ENCODE measurements around the gene CHD9NB. TPM values are rescaled to one million over a fixed set of nuclear protein-coding genes. Genes with fewer than 3 reads are reported as not detected.
A peak's percentile ranks its signal among the peaks of the same experiment; 100 is the strongest.

The CHD9NB gene
- total and polyA plus RNA-seq, 9 of the 15 experiments (the other 6 are each of a cell fraction or from before 2014, with no cell fraction given), result 0.06 to 0.10 (median 0.07) TPM; not detected in 6

- H3K9ac ChIP-seq (ENCODE audit: insufficient read depth in 1 of 2, low read depth in 2 of 2, low read length in 2 of 2), result no peak overlapping the region
- H4K20me1 ChIP-seq (replicated peaks; ENCODE audit: control insufficient read depth, insufficient read depth, low read length), result no peaks in the 10 kb centered on the region; the same call in 1 of the 2 replicates
- H3K27me3 ChIP-seq (ENCODE audit: control insufficient read depth in 2 of 2, insufficient read depth in 2 of 2, low read length in 2 of 2), result no peaks in the 10 kb centered on the region
- ChIA-PET POLR2A (interaction anchor here (0.6 to 0.7 kb wide), 2 partner anchors 10 to 659 kb away, joined by 3 read pairs; no protein-coding TSS in a partner anchor), CTCF (ENCODE audit: low intra/inter-chr PET ratio) (no interaction called here)
- H3K27ac ChIP-seq (ENCODE audit: extremely low read depth, low read depth, low read length), result no peak overlapping the region
- WGBS (ENCODE audit: insufficient coverage, low coverage, missing lambda C conversion rate), result 84% methylated on average over 4 of the region's 4 CpGs
- intact Hi-C loops (cut with micrococcal nuclease) (no loop called here), in situ Hi-C loops (cut with MboI) (no loop called here)
- H3K79me2 ChIP-seq (ENCODE audit: control insufficient read depth, insufficient read depth, low read length), result peaks cover 80% of the 10 kb centered on the region
- no peak overlapping the region for H3K4me3 ChIP-seq
- DNase-seq (ENCODE audit: extremely low read depth in 1 of 4, low spot score in 3 of 4), result no peak
- H3K4me1 ChIP-seq (replicated peaks in 1 of 2; ENCODE audit: control insufficient read depth in 2 of 2, insufficient read depth in 2 of 2, low read length in 2 of 2), result peaks cover 28 to 38% of the 10 kb centered on the region in 2 experiments
- H2AFZ ChIP-seq (ENCODE audit: low read depth, low read length), result no peak overlapping the region
- no peak for FAIRE-seq
- no peaks in the 10 kb centered on the region for H3K9me1 ChIP-seq (ENCODE audit: control insufficient read depth, insufficient read depth, low read length)
- no peaks in the 10 kb centered on the region for H3K9me3 ChIP-seq (replicated peaks; ENCODE audit: control insufficient read depth, insufficient read depth, low read depth, low read length)
- peaks cover 16% of the 10 kb centered on the region for H3K36me3 ChIP-seq (ENCODE audit: control insufficient read depth, insufficient read depth, low read length)
- no peak for ATAC-seq
- BruUV-seq (replicated peaks), result no TSS peak
- TF ChIP-seq THRB (CRISPR knock-in tag; conservative IDR thresholded peaks at IDR 0.05) (no peak), HDAC1 (IDR thresholded peaks at IDR 0.05) (0 out of 4 replicates have a peak, but pooled peaks of 1 of the 2 experiments have one; percentile 14)
- H3K4me2 ChIP-seq (ENCODE audit: insufficient read depth, low read length), result no peak overlapping the region
Measured at GRCh38 chr16:53097190-53097589, 44.5 kb upstream of the CHD9NB start.

- no peak overlapping the region for H3K4me3 ChIP-seq
- H4K20me1 ChIP-seq (replicated peaks; ENCODE audit: control insufficient read depth, insufficient read depth, low read length), result no peaks in the 10 kb centered on the region; the same call in 1 of the 2 replicates
- H3K9me3 ChIP-seq (replicated peaks; ENCODE audit: control insufficient read depth, insufficient read depth, low read depth, low read length), result no peaks in the 10 kb centered on the region
- DNase-seq (ENCODE audit: extremely low read depth in 1 of 4, low spot score in 3 of 4) (peak; percentile 53 to 78 (median 59)), FAIRE-seq (peak; percentile 86), ATAC-seq (peak; percentile 82)
- 8% methylated on average over 8 of the region's 10 CpGs for WGBS (ENCODE audit: insufficient coverage, low coverage, missing lambda C conversion rate)
- CTCF ChIA-PET (ENCODE audit: low intra/inter-chr PET ratio), result no interaction called here
- BruUV-seq (replicated peaks), result no TSS peak
- H2AFZ ChIP-seq (ENCODE audit: low read depth, low read length), result peak overlapping the region; percentile 22; the same call in 1 of the 2 replicates
- H3K4me2 ChIP-seq (ENCODE audit: insufficient read depth, low read length), result peak overlapping the region; percentile 61
- peak overlapping the region; percentile 68 for H3K27ac ChIP-seq (ENCODE audit: extremely low read depth, low read depth, low read length)
- intact Hi-C loops (cut with micrococcal nuclease) (no loop called here), in situ Hi-C loops (cut with MboI) (no loop called here)
- H3K9ac ChIP-seq (ENCODE audit: insufficient read depth in 1 of 2, low read depth in 2 of 2, low read length in 2 of 2), result peak overlapping the region; percentile 33 to 81
- POLR2A ChIA-PET, result no interaction called here
- H3K36me3 ChIP-seq (ENCODE audit: control insufficient read depth, insufficient read depth, low read length), result peaks cover 22% of the 10 kb centered on the region; the same call in 2 of the 3 replicates
- H3K79me2 ChIP-seq (ENCODE audit: control insufficient read depth, insufficient read depth, low read length), result peaks cover 74% of the 10 kb centered on the region
- no peaks in the 10 kb centered on the region for H3K9me1 ChIP-seq (ENCODE audit: control insufficient read depth, insufficient read depth, low read length)
- peaks cover 20 to 30% of the 10 kb centered on the region in 2 experiments for H3K4me1 ChIP-seq (replicated peaks in 1 of 2; ENCODE audit: control insufficient read depth in 2 of 2, insufficient read depth in 2 of 2, low read length in 2 of 2)
- H3K27me3 ChIP-seq (ENCODE audit: control insufficient read depth in 2 of 2, insufficient read depth in 2 of 2, low read length in 2 of 2), result no peaks in the 10 kb centered on the region
- TF ChIP-seq ZEB2 (IDR thresholded peaks at IDR 0.05) (peak; percentile 81; the same call in 1 of the 2 replicates), MAX (CRISPR knock-in tag; IDR thresholded peaks at IDR 0.05) (peak; percentile 90), KDM1A (IDR thresholded peaks at IDR 0.05) (peak in 1 of 2 experiments; percentile 26; a peak in 1 of 4 replicates), MAFK (IDR thresholded peaks at IDR 0.05; ENCODE audit: low read length) (peak; percentile 45), FOXA3 (CRISPR knock-in tag; conservative IDR thresholded peaks at IDR 0.05 in 1 of 2, IDR thresholded peaks at IDR 0.05 in 1 of 2) (0 out of 4 replicates have a peak, but pooled peaks of 1 of the 2 experiments have one; percentile 28), TFAP4 (CRISPR knock-in tag; IDR thresholded peaks at IDR 0.05; ENCODE audit: borderline replicate concordance) (peak; percentile 81), JUND (IDR thresholded peaks at IDR 0.05; ENCODE audit: borderline replicate concordance, low read depth, low read length) (no peak), JUND (tag; IDR thresholded peaks at IDR 0.05; ENCODE audit: borderline replicate concordance, low read depth, low read length) (no peak), NFIC (IDR thresholded peaks at IDR 0.05) (peak; percentile 26; the same call in 1 of the 2 replicates), KLF6 (CRISPR knock-in tag; IDR thresholded peaks at IDR 0.05; ENCODE audit: borderline replicate concordance) (no peak)
Measured at GRCh38 chr16:53094013-53094630, 41.4 kb upstream of the CHD9NB start.

All from K562 (cell line).